AG04449 (cell line): ENCODE data around the gene EML5.

Experiments
- CTCF ChIA-PET: fragments of 350-600 bp; formaldehyde crosslinking; extraction: SDS; loops from one replicate; lab custom pipeline; 2021; ENCODE audit warnings: antibody characterized with exemption; lab: Yijun Ruan, JAX
- POLR2A ChIA-PET: fragments of 400-600, 350-600 bp; formaldehyde crosslinking; extraction: SDS; loops from one replicate; lab custom pipeline; 2020; ENCODE audit warnings: antibody characterized with exemption, inconsistent platforms; lab: Yijun Ruan, JAX
- DNase-seq: peaks from one replicate; pipeline ENCODE4 v3.0.0-alpha.2; 2010; ENCODE audit warnings: low read depth, low spot score
- H3K4me3 ChIP-seq: 2 replicates; pipeline ENCODE4 v1.5.1; 2011; ENCODE audit warnings: low read depth, mild to moderate bottlenecking, control low read depth, low read length
- CTCF ChIP-seq: IDR thresholded peaks from one replicate; pipeline ENCODE4 v1.5.1; 2011; ENCODE audit warnings: mild to moderate bottlenecking, moderate library complexity, low read length, control low read depth, inconsistent platforms; ENCODE audit not compliant: insufficient read depth; ENCODE audit errors: missing control alignments

Gene EML5

DNA sequence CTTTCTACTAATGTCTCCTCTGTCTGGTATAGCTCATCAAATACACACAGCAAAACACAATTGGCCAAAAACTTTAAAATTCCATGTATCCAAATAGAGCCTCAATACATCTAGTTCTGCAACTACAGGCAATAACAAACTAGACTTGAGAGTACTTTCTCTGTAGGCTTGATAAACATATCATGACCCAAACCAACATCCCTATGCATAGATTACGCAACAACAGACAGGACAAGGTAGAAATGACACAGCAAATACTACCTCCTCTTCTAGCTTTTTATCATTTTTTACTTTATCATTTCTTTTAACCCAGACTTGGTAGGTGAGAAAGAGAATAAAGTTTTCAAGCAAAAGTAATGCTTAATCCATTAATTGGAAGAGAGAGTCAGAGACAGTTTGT, 41.8 kb downstream of the EML5 start:
- no peak for TF ChIP-seq CTCF
- H3K4me3 ChIP-seq: no peak overlapping the region
- no peak for DNase-seq
- POLR2A ChIA-PET: no interaction called here
- CTCF ChIA-PET: no interaction called here

DNA sequence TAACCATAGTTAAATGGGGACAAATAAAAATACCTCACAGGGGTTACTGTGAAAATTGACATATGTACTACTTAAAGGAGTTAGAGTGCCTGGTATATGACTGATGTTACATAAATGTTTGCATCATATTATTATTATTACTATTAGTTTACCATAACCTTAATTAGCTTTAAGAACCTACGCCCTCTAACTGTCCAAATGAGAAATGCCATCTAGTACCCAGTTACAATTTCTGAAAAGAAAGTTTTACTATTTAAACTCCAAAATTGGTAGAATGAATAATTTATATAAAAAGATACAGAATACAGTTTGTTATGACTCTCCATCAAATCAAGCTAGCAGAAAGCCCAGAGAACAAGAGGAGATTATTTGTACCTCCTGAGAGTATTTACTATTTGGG, 42.3 kb downstream of the EML5 start:
- POLR2A ChIA-PET: no interaction called here
- CTCF ChIA-PET: no interaction called here
- H3K4me3 ChIP-seq: no peak overlapping the region
- no peak for TF ChIP-seq CTCF
- no peak for DNase-seq

- CTCF ChIA-PET: no interaction called here
- POLR2A ChIA-PET: no interaction called here
- TF ChIP-seq CTCF: no peak
These were observed 43.6 kb downstream of the EML5 start for GRCh38 chr14:88749139-88749538.

DNA sequence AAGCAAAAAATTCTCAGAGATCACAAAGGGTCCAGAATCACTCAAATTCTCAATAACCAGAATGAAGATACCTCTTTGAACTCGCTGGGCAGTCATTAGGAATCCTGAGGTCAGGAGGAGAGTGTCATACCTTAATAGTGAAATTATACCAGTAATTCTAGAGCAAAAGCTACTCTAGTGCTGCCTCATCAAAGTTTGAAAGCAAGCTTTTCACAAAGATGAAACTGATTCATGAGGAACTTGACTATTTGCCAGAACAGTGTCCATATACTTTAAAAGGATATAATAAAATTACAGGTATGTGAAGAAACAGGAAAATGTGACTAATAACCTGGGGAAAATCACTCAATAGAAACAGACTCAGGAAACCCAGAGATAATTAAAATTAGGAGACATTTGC, 44.5 kb downstream of the EML5 start:
- CTCF ChIA-PET: interaction anchor here (0.7 kb wide), 1 partner anchor 254 kb away, joined by 3 read pairs; no protein-coding TSS in a partner anchor
- POLR2A ChIA-PET: interaction anchor here (0.6 kb wide), 1 partner anchor 755 kb away, joined by 3 read pairs; the partner anchor contains the start of gene GALC
- TF ChIP-seq CTCF: no peak
- H3K4me3 ChIP-seq: no peak overlapping the region
- no peak for DNase-seq

More at GRCh38 chr14:88749139-88749538, 43.6 kb downstream of the EML5 start:
- no peak overlapping the region for H3K4me3 ChIP-seq
- DNase-seq: no peak

GRCh38 chr14:88746052-88746451, 46.7 kb downstream of the EML5 start:
- ChIA-PET CTCF (no interaction called here), POLR2A (no interaction called here)
- TF ChIP-seq CTCF: no peak
- no peak overlapping the region for H3K4me3 ChIP-seq
- DNase-seq: peak; percentile 7

DNA sequence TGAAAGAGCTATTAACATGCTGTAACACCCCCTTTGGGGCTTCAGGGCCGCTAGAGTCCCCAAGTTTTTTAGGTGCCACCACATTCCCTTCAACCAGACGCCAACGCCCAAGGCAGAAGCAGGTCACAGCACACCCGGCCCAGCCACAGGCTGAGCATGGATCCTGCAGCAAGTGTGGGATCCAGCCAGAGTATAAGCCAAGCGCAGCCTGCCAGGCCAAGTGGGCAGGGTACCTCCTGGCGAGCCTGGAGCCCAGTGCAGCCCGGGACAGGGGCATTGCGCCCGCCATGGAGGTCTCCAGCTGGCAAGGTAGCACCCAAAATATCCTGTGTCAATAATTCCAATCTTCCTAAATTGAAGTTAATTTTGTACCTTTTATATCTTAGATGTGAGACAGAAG, 55.5 kb downstream of the EML5 start:
- POLR2A ChIA-PET: no interaction called here
- DNase-seq: no peak
- TF ChIP-seq CTCF: no peak
- CTCF ChIA-PET: no interaction called here
- no peak overlapping the region for H3K4me3 ChIP-seq
